HG03103 (cell line): ENCODE measurements around the gene ZDHHC20.

Source experiments
- ATAC-seq: cut with Tn5 transposase; IDR thresholded peaks from one replicate; pipeline ENCODE4 v1.9.1; 2021; ENCODE audit warnings: low read depth; ENCODE audit not compliant: unreplicated experiment

ZDHHC20 gene

DNA sequence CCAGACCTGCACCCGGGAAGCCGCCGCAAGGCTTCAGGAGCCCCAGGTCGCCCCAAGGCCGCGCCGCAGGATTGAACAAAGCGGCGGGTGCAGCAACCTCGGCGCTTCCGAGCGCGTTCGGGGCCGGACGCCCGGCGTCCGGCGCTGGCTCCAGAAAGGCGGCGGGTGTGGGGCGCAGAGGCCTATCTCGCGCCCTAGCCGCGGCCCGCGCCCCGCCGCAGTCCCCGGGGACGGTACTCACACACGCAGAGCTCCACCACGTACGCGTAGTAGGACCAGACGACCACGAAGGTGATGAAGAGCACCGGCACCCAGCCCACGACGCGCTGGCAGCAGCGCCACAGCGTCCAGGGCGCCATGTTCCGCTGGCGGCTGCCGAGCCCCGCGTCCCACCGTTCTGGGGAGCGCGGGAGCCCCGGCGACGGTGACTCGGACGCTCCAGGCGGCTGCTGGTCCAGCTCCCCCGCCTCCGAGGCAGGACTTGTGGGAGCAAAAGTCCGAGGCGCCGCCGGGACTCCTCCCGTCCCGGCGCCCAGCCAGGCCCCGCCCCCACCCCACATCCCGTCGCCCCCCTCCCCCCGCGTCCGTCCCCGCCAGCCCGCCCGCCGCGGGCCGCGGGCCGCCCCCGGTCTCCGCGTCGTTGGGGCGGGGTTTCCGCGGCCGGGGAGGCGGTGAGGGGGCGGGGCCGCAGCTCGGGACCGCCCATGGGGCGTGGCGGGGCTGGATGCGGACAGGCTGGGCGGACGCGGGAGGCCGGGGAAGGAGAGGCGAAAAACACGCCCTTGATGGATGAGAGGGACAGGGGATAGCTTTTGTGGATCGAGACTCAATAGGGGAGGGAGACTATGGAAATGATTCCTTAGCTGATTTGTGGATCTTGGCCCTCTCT is at the start of gene ZDHHC20:
Gene ZDHHC20 (minus strand): TSS at position 491 of the 889 bp plus-strand sequence. CDS start 132 bp downstream, at position 359.
- ATAC-seq: peak; percentile 84

DNA sequence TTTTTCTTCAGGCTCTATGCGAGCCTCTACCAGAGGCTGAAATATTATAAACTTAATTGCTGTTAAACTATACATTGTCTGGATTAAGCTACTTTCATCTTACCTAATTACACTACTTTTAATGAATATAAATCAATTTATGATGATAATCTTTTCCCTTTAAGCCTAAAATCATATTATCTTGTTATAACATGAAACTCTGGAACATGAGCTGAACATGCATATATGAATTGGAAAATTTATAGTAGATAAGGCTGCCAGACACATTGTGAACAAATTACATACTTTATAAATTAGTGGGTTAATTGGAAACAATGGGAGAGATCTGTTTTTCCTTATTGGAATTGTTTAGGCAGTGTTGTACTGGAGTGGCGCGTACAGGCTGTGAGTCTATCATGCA is 45.3 kb upstream of the ZDHHC20 start:
- ATAC-seq: no peak

DNA sequence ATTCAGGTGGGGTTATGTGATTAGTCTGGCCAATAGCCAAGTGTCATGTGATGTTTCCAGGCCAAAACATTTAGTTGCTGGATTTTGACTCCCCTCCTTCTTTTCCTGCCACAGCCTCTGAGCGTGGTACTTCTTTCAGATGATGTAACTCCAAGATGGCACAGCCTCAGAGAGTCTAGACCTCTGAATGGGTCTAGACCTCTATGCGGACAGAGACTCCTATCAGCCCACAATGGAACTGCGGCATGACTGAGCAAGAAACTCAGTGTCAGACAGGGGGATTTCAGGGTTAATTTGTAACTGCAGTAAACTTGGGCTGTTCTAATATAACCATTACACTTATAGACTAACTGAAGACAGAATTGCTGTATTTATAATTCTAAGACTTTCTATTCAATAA is 42.6 kb upstream of the ZDHHC20 start:
- ATAC-seq: no peak

DNA sequence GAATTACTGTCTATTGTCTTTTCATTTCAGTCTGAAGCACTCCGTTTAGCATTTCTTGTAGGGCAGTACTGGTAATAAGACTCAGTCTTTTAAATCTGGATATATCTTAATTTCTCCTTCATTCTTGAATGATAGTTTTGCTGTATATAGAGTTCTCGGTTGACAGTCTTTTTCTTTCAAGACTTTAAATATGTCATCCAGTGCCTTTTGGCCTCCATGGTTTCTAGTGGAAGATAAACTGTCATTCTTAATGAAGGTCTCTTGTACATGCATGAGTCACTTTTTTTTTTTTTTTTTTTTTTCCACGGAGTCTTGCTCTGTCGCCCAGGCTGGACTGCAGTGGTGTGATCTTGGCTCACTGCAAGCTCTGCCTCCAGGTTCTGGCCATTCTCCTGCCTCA is 27.2 kb upstream of the ZDHHC20 start:
- ATAC-seq: no peak

- ATAC-seq: no peak
These were observed 24.6 kb upstream of the ZDHHC20 start for GRCh38 chr13:21483748-21484147.

GRCh38 chr13:21481359-21481758 is 22.3 kb upstream of the ZDHHC20 start:
- no peak for ATAC-seq

DNA sequence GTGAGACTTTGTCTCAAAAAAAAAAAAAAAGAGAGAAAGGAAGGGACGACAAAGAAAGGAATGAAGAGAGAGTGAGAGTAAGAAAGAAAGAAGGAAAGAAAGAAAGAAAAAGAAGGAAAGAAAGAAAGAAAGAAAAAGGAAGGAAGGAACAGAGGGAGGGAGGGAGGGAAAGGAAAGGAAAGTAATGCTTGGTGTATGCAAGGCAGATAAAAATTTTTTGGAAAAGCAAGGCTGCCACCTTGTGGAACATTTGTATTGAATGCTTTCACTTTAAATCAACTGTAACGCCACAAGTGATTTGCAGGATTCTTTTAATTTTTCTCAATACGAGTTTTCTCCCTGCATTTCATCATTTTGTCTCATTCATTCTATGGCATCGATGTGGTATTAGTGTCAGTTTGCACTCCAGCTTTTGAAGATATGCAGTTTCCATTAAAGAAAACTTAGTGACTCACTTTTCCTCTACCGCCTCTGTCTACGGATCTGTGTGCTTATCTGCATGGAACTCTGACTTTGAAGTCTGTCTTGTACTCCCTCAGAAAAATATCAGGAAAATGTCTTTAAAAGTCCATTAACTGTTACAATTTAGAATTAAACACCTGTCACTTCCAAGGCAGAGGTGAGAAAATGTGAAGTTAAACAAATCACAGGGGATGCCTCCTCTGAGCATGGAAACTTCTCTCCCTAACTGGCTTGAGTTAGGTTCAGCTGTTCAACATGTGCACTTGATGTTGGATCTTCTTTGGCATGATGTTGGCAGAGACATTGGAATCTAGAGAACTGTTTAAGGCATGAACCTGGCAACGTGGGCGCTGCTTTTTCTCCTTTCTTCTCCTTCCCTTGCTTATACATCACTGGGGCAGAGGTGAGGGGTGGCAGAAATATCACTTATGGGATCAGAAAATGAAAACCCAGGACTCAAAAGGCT is 20.0 kb upstream of the ZDHHC20 start:
- ATAC-seq: no peak

DNA sequence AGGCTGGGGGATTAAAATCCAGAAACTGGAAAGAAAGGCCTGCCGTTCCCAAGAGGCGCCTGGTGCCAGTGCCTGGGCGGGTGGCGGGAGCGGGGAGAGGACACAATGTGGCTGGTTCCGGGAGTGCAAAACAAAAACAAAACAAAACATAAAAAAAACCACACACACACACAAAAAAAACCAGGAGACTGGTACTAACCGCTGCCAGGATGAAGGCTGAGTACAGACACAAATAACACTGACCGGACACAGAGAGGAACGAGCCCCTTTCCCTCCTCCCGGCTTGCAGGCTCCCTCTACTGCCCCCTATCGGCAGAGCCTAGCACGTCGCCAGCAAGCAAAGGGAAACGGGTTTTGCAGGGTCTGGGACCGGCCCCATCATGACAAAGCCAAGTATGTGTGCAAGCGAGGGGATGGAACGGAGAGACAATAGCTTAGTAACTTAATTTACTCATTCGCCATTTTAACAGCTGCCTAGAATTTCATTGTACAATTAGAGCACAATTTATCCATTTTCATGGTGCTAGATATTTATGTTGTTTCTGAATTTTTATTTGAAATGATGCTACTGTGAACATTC is 17.9 kb upstream of the ZDHHC20 start:
- peak; percentile 86 for ATAC-seq

DNA sequence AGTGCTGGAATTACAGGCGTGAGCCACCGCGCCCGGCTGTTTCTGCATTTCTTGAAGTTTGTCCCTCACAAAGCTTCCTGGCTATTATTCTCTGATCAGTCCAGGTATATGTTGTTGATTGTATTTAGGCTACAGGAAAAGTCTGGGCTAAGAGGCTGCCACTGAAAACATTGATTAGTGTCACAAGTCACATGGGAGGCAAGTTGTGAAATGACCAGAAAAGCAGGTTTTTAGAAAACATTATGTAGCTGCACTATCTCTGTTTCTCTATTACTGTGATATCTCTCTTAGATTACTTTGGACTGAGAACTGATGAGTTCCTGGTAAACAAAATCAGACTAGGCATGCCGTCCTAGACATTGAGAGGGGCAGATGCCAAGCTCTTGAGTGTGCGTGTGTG is 16.0 kb upstream of the ZDHHC20 start:
- no peak for ATAC-seq

- no peak for ATAC-seq
These were observed 11.7 kb upstream of the ZDHHC20 start for GRCh38 chr13:21470785-21471184.

DNA sequence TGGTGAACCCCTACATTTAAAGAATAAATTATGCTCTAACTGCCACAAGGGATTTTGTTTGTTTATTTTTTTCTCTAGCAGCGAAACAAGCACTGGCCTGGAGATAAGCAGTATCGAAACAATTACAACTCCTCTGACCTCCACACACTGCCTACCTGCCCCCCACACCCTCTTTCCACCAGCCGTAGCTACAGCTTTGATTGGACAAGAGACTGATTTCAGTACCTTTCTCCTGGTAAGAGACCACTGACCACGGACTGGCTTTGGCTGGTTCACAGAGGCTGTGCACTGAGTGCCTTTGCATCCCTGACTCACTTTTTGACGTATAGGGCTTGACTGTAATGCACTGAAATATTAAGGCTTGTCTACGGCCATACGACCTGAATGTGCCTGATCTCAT is 7.4 kb upstream of the ZDHHC20 start:
- ATAC-seq: no peak

- no peak for ATAC-seq
These were observed 6.6 kb upstream of the ZDHHC20 start for GRCh38 chr13:21465710-21466160.

- no peak for ATAC-seq
These were observed 4.3 kb upstream of the ZDHHC20 start for GRCh38 chr13:21463424-21463823.

DNA sequence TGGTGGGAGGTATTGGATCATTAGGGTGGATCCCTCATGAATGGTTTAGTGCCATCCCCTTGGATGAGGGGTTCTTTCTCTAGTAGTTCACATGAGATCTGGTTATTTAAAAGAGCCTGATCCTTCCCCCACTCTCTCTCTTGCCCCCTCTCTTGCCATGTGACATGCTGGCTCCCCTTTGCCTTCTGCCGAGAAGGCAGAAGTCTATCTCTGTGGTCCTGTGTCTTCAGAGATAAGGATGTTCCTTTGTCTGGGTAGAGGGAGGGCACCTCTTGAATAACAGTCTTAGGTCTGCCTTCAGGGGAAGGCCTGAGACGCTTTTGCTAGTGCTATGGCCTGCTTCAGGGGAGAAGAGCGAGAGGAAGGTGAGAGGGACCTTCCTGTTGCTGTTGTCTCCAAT is 2.0 kb upstream of the ZDHHC20 start:
- ATAC-seq: no peak

DNA sequence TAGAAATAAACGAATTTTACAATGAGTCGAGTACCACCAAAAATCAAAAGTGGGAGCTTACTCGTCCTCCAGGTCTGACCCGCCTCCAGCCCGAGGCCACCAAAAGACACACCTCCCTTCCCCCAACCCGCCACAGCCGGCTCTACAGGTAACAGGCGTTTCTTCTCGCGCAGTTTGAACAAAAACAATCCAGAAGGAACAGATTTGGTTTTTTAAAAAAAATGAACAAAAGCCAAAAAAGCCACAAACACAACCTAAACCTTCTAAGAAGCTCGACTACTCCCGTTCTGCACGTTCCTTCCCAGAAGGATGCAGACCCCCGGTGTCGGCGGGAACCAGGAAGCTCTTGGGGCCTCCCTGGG is 671 bp downstream of the ZDHHC20 start:
- ATAC-seq: peak; percentile 42

GRCh38 chr13:21453387-21454081 is 5.6 kb downstream of the ZDHHC20 start:
- ATAC-seq: no peak

DNA sequence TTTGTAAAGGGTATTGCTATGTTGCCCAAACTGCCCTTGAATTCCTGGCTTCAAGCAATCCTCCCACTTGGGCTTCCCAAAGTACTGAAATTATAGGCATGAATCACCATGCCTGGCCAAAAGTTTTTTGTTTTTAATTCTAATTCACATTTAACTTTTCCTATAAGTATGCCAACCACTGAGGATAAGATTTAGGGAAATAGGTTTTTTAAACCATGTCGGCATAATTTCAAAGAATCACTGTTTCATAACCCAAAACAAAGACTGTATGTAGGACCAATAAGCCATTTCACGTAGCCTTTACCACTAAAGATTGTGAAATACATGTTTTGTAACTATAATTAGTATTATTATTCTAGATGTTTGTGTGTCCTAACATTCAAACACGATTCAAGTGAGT is 8.2 kb downstream of the ZDHHC20 start:
- no peak for ATAC-seq

GRCh38 chr13:21446656-21447055 is 12.4 kb downstream of the ZDHHC20 start:
- no peak for ATAC-seq

DNA sequence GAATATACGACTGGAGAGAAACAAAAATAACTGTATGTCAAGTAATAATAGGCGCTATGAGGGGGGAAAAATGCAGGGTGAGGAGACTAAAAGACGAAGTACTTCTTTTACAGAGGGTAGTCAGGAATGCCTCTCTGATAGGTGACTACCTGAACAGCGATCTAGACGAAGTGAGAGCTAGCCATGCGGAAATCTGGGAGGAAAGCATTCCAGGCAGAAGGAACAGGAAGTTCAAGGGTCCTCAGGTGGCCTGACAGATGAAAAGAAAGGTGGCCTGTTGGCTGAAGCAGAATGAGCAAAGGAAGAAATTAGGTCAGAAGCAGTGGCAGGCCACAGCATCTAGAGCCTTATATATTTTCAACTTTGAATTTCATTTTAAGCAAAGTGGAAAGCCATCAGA is 13.3 kb downstream of the ZDHHC20 start:
- ATAC-seq: no peak

DNA sequence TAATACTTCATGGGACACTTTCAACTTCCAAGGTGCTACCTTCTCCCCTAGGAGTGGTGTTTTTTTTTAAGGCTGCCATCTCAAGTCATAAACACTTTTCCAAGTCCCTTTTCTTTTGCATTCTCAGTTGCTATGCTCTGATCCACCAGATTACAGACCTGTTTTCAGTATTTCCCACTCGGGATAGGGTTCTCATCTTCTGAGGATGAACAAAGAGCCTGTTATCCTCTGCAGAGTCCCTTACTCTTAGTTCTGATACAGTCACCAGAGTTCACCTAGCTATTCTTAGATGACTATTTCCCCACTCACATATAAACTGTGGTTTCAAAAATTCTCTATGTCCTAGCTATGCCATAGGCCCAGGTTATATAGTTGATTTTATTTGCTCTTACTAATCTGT is 15.9 kb downstream of the ZDHHC20 start:
- ATAC-seq: no peak
